GM18517 (cell line): ENCODE data around the gene APLN.

Source experiments
- ATAC-seq: cut with Tn5 transposase; IDR thresholded peaks from one replicate; pipeline ENCODE4 v1.9.1; 2021; ENCODE audit warnings: mild to moderate bottlenecking, moderate library complexity; ENCODE audit not compliant: unreplicated experiment

Gene APLN

DNA sequence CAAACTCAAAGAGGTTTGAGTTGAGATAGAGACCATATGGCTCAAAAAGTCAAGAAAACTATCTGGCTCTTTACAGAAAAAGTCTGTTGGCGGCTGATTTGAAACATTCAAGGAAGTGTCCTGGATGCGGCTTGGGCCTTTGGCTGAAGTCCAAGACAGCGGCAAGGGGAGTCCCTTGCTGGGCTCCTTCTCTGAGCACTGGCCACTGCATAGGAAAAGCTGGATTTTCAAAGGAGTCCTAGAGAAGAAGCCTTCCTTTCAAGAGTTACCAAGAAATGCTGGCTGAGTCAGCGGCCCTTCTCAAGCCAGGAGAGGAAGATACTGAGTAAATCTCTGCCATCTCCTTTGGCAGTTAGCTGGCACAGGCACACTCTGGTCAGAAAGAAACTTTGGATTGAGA, 12.1 kb downstream of the APLN start:
- ATAC-seq = no peak

DNA sequence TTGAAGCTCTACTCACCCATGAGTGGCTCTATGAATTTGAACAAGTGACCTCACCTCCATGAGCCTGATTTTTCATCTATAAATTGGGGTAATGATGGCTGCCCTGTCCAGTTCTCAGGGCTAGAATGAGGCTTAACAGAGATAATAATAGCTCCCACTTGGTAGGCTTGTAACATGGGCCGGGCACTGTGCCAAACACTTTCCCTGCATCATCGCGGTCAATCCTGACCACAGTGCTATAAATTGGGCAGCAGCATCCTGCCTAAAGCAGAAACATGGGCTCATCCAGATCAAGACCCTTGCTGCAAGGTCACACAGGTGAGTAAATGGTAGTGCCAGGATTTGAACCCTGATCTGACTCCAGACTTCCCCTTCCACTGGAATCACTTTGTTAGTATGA, 12.8 kb downstream of the APLN start:
- ATAC-seq = no peak

- ATAC-seq = no peak
These were observed 13.3 kb downstream of the APLN start for GRCh38 chrX:129641469-129641868.

DNA sequence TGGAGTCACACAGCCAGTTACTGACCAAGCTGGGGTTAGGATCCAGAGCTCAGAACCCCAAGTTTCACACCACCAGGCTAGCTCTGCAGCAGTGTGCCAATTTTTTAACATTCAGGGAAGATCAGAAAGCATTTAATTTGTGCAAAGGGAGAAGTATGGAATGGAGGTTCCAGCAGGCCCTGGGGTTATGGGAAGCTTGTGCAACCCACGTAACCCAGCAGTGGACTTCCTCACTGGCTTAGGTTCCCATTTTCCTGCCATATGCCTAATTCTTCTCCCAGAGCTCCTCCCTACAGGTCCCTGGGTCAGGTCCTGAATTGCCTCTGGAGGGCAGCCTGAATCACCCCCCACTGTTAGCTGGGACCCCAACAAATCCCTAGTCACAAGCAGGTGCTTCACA, 14.0 kb downstream of the APLN start:
- ATAC-seq = no peak

DNA sequence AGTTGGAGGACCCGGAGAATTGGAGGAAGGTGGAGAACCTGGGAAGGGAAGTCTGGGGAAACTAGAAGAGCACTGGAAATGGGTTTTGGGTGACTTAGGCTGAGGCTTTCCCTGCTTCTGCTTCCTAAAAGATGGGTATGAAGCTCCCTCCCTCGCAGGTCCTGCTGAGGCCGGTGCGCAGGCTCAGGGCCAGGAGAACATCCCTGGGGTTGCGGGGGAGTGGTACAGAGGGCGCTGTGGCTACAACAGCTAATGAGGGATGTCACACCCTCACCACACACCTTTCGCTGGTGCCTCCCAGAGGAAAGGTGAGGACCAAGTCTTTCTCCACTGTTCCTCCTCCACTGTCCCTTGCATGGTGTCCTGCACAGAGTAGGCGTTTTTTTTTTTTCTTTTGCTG, 15.8 kb downstream of the APLN start:
- ATAC-seq = no peak

DNA sequence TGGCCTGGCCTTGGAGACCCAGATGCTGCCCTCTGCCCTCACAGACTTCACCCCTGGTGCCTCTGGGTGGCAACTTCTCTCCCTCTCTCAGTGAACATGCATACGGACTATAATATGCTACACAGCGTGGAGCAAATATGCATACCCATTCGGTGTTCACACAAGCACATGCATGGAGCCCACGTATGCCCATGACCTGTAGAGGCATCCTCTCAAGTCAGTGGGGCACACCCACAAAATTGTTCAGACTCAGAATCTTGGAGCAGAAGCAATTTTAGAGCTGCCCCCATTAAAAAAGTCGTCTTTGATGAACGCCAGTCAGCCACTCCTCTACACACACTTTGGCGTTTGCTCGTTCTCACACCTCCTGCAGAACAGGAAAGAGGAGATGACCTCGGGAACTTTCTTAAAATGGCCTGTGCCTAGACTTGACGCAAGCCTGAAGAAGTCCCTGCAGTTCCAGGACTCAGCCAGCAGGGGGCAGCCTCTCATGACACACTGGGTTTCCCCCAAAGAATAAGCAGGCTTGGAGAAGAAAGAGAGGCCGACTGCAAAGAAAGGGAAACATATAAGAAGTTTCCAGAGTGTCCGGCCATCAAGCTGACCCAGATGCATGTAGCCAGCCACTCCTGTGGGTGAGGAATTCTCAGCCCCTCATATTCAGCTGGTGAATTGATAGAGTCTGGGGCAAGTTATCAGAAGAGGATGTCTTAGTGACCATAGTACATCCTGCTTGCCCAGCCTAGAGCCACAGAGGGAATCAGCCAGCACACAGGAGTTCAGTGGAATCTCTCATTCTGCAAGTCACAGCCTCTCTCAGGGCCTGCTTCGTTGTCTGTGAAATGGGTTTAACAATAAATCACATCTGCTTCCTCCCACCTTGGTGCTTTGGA, 17.3 kb downstream of the APLN start:
- peak; percentile 67 for ATAC-seq

- no peak for ATAC-seq
These were observed 18.5 kb downstream of the APLN start for GRCh38 chrX:129636175-129636681.

DNA sequence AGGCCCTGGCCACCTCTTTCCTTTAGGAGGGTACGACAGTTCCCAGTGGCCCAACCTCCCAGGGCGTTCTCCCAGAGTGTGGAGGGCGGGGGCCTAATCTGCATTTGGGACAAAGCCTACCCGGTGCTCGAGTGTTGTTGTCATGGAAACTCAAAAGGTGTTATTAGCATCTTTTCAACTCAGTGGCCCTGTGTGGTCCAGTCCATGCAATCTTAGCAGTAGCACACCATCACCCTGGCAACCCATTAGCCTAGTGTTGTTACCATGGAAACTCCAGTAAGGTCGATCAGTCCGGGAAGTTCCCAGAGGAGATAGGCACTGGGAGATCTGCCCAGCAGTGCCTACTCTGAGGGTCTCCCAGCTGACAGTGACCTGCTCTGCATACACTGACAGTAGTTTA, 20.2 kb downstream of the APLN start:
- no peak for ATAC-seq

DNA sequence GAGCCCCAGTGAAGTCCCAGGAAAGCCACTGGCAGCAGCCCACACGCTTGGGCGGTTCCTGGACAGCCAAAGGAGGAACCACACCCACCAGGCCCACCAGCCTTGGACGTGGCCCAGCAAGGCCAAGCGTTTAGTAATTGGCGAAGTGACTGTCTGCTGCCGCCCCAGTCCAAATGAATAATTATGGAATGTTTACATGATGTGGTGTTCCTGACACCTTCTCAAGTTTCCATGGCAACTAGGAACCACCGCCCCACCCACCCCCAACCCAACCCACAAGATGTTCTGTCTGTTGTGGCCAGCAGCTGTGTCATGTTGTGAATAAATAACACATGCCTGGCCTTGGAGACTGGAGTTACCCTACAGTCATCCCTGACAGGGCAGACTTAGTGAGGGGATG, 22.3 kb downstream of the APLN start:
- no peak for ATAC-seq

DNA sequence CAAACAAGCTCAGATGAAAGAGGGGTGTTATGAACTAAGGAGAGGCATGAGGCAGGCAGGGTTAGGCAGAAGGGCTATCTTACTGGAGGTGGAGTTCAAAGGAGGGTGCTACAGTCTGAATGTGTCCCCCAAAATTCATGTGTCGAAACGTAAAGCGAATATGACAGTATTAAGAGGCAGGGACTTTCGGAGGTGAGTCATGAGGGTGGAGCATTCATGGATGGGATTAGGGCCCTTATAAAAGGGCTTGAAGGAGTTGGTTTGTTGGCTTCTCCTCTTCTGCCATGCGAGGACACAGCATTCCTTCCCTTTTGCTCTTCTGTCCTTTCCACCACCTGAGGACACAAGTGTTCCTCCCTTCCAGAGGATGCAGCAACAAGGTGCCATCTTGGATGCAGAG, 22.9 kb downstream of the APLN start:
- no peak for ATAC-seq

GRCh38 chrX:129629837-129630236, 24.9 kb downstream of the APLN start:
- no peak for ATAC-seq

GRCh38 chrX:129626026-129626425, 28.7 kb downstream of the APLN start:
- no peak for ATAC-seq

DNA sequence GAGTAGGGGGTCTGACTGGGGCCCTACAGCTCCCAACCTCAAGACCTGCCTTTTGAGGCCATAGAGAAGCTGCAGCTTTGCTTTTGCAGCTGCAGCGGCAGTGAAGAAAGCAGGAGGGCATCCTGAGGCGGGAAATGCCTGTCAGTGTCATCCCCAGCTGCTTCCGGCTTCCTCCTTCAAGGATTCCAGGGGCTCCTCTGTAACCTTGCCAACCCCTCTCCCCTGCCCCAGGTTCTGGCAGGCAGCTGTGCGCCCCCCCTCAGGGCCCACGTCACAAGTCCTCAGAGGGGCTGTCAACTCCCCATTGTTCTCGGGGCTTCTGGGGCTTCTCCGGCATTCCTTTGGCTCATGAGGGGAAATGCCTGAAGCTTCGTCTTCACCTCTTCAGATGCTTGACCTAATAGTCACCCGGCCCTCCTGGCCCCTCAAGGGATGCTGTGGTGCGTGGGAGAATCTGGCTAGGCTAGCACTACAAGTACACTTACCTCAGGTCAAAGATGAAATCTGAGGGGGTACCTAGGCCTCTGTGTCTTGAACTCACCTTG, 31.9 kb downstream of the APLN start:
- no peak for ATAC-seq

GRCh38 chrX:129618997-129619396, 35.8 kb downstream of the APLN start:
- no peak for ATAC-seq

DNA sequence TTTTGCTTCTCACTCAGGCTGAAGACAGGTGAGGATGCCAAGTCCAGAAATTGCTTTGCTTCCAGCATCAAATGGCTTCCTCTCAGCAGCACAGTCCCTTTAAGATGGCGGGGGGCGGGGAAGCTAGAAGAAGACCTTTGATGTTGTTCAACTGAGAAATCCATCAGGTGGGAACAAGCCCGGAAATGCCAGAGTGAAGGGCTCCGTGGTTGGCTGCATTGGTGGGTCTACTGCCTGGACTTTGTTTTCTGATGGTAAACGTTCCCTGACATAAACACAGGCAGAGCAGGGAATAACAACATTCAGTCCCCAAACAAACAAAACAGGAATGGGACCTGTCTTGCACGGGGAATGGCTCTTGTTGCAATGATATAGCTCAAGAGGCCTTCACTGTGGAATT, 37.3 kb downstream of the APLN start:
- no peak for ATAC-seq

DNA sequence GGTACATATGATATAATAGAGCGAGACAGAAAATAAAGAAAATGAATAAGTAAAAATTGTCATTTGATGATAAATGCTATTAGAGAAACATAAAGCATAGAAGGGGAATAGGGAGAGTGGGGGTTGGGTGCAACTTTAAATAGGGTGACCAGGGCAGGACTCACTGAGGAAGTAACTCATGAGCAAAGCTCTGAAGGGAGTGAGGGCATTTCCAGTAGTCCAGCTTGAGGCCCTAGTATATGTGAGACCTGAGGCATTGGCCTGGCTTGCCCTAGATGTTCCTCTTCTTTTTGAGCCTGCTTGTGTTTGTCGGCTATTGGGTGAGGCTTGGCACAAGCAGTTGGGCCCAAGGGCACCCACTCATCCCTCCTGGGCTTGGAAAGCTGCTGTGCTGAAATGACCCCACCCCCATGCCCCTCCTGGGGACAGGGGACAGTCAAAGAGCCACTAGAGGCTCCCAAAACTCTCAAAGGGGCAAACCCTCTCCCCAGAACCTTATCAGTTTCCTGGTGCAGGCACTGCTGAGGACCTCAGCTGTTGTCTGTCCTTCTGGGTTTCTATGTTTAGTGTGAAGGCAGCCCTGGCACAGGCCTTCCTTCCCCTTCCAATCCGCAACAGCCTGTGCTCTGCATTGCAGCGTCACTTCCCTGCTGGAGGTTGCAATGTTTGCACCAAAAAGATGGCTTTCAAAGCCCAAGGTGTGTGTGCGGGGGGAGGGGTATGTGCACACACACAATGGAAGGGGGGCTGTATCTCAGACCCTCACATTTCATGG, 40.1 kb downstream of the APLN start:
- ATAC-seq = no peak

DNA sequence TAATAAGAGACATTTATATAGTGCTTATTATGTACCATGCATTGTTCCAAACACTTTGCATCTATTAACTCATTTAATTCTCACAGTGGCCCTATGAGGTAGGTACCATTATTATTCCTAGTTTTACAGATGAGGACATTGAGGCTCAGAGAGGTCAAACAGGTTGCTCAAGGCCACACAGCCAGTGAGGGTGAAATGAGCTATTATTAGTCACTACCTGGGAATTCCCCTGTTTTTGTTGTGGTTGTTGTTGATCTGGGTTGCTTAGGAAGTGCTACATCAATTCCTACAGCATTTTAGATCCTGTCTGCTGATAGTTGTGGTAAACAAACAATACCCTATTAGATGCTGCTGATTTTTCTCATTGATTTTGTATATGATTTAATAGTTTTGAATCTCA, 41.2 kb downstream of the APLN start:
- ATAC-seq = no peak

DNA sequence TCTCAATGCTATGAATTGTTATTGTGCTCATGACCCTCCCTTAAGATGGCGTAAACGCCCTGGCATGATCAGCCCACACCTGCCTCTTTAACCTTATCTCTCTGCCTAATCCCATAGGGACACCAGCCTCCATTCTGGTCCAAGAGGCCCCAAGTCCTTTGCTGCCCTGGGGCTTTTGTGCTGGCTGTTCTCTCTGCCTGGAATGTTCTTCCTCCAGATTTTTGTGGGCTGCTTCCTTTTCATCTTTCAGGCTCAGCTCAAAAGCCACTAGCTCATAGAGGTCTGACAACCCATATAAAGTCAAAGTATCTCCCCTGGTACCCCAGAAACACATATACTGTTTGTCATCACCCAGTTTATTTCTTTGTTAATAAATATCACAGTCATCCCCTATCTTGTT, 42.4 kb downstream of the APLN start:
- no peak for ATAC-seq

DNA sequence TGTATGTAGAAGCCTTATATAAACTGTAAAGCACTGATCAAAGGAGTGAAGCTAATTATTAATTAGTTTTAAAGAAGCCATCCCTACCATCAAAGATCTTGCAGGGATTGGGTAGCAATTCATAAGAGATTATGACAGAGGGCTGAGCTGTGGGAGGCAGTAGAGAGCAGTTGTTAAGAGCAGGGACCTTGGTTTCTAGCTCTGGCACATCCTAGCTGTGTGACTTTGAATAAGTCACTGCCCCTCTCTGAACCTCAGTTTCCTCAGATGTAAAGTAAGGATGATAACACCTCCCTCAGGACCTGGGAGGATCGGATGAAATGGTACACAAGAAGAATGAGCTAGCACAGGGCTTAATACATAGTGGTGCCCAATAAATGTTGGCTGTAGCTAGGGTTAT, 45.4 kb downstream of the APLN start:
- ATAC-seq = no peak

GRCh38 chrX:129608496-129608895, 46.3 kb downstream of the APLN start:
- ATAC-seq = no peak

GRCh38 chrX:129606918-129607317, 47.8 kb downstream of the APLN start:
- ATAC-seq = no peak

DNA sequence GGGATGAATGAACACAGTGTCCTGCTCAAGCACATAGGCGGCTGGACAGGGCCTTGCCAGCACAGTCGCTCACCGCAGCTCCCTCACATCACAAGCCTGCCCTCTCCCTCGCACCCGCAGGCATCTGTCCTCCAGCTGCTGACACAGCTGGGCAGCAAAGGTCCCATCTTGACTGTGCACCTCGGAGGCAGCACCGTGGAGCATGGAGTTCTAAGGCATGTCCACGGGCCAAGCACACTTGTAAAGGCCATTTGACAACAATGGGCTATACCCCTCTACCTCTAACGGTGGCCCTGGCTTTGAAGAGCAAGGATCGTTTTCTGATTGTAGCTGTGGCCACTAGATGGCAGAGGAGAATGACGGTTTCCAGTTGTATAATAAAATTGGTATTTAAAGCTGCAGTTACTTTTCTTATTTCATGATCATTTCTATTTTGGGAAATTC, 53.8 kb downstream of the APLN start:
- ATAC-seq = no peak
